Gastrocnemius medialis (tissue), 4 donors: ENCODE data around the gene CD276. TPM values are rescaled to one million over a fixed set of nuclear protein-coding genes. Genes with fewer than 3 reads are reported as not detected.

Experiments
- ATAC-seq, 2 donors: fragments of 150-250 bp; one replicate each; pipeline ENCODE4 v1.9.1; 2016
- DNase-seq, 2 donors: peaks; one replicate each; pipeline ENCODE4 v3.0.0-alpha.2; 2019
- H3K27ac ChIP-seq, 4 donors: fragments of 200-600 bp; sonication (generic); 1 replicate in 1 of 4; 2 replicates in 3 of 4; pipeline ENCODE4 v1.5.1; 2016 to 2018; ENCODE audit warnings: mild to moderate bottlenecking in 2 of 4, moderate library complexity in 1 of 4
- H3K27me3 ChIP-seq, 3 donors: fragments of 200-600 bp; sonication (generic) in 2 of 3; 1 replicate in 1 of 3; 2 replicates in 2 of 3; pipeline versions ENCODE4 v1.5.1 to v1.6.0; 2016 to 2019; ENCODE audit warnings: mild to moderate bottlenecking in 1 of 3, moderate library complexity in 1 of 3
- H3K36me3 ChIP-seq, 2 donors: fragments of 200-600 bp; sonication (generic) in 1 of 2; one replicate each; pipeline ENCODE4 v1.5.1; 2017 to 2018
- H3K4me1 ChIP-seq, 2 donors: fragments of 200-600 bp; sonication (generic) in 1 of 2; one replicate each; pipeline ENCODE4 v1.5.1; 2016 to 2017; ENCODE audit warnings: mild to moderate bottlenecking in 2 of 2
- H3K4me3 ChIP-seq, 4 donors: fragments of 200-600 bp; sonication (generic) in 3 of 4; 1 replicate in 1 of 4; 2 replicates in 3 of 4; pipeline ENCODE4 v1.5.1; 2016 to 2019; ENCODE audit warnings: mild to moderate bottlenecking in 2 of 4
- H3K9me3 ChIP-seq, 3 donors: fragments of 200-600 bp; sonication (generic) in 2 of 3; 1 replicate in 1 of 3; 2 replicates in 2 of 3; pipeline ENCODE4 v1.5.1; 2016 to 2019
- POLR2A ChIP-seq, 2 donors: fragments of 450-650 bp; IDR thresholded peaks; one replicate each; pipeline ENCODE4 v1.6.1; 2017; ENCODE audit warnings: antibody characterized with exemption in 2 of 2, mild to moderate bottlenecking in 2 of 2, moderate library complexity in 2 of 2
- in situ Hi-C, 4 donors: fragments of 200-750 bp; cut with MboI; loops; one replicate each; pipeline versions ENCODE4 v1.15.0 to v1.8.0; 2017; ENCODE audit warnings: low sequenced_read_pairs in 4 of 4
- intact Hi-C: fragments of 100-400 bp; cut with DNase I; formaldehyde crosslinking; loops from one replicate; pipeline ENCODE4 v1.15.1; 2023; ENCODE audit warnings: low total_unique reads
- total RNA-seq, 4 donors: library from RNA; depleted of rRNA; stranded (reverse); fragments of >200 nt; gene quantifications; one replicate each; pipeline versions ENCODE4 v1.1.0 to v1.2.3, GENCODE V29; 2016
- TF ChIP-seq, protein P1 (sequence below), 5 experiments: fragments of 450-650 bp in 3 of 5; fragments of 200-600 bp in 2 of 5; sonication (generic) in 2 of 5; IDR thresholded peaks in 4 of 5; conservative IDR thresholded peaks in 1 of 5; 1 replicate in 4 of 5; 2 replicates in 1 of 5; pipeline ENCODE4 v1.5.1; 2016 to 2019; ENCODE audit warnings: antibody characterized with exemption in 5 of 5, mild to moderate bottlenecking in 3 of 5, moderate library complexity in 3 of 5

The CD276 gene
- total RNA-seq, 4 donors from 2014 or later, result 9.6 to 21.4 (median 16.6) TPM

GRCh38 chr15:73745073-73745472, 60.9 kb downstream of the CD276 start:
- Histone ChIP-seq H3K4me3 (no peak overlapping the region), H3K27me3 (peaks cover 0 to 6% (median 4%) of the 10 kb centered on the region in 3 donors), H3K4me1 (peaks cover 0 to 6% of the 10 kb centered on the region in 2 donors), H3K27ac (no peak overlapping the region), H3K9me3 (no peaks in the 10 kb centered on the region), H3K36me3 (no peaks in the 10 kb centered on the region)
- intact Hi-C loops, result no loop called here
- no peak for ATAC-seq
- TF ChIP-seq, protein P1, sequence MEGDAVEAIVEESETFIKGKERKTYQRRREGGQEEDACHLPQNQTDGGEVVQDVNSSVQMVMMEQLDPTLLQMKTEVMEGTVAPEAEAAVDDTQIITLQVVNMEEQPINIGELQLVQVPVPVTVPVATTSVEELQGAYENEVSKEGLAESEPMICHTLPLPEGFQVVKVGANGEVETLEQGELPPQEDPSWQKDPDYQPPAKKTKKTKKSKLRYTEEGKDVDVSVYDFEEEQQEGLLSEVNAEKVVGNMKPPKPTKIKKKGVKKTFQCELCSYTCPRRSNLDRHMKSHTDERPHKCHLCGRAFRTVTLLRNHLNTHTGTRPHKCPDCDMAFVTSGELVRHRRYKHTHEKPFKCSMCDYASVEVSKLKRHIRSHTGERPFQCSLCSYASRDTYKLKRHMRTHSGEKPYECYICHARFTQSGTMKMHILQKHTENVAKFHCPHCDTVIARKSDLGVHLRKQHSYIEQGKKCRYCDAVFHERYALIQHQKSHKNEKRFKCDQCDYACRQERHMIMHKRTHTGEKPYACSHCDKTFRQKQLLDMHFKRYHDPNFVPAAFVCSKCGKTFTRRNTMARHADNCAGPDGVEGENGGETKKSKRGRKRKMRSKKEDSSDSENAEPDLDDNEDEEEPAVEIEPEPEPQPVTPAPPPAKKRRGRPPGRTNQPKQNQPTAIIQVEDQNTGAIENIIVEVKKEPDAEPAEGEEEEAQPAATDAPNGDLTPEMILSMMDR (IDR thresholded peaks at IDR 0.05 in 4 of 5, conservative IDR thresholded peaks at IDR 0.05 in 1 of 5), result no peak
- TF ChIP-seq POLR2A (IDR thresholded peaks at IDR 0.05), result no peak
- DNase-seq, result no peak
- in situ Hi-C loops, result no loop called here

DNA sequence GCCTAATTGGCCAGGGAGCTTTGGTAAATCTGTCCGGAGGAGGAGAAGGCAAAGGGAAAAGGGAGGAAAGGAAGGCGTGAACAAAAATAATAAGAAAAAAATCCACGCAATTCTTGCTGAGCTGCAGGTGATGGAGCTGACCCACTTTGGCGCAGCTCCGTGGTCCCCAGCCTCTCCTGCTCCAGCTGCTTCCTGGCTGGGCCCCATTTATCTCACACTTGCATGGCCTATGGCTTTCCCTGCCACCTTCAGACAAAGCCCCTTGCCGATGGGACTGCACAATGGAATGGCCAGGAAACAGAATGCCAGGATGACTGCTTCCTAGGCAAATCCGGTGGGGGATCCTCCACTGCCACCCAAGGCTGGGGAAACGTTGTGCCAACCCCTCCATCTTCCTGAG, 62.1 kb downstream of the CD276 start:
- TF ChIP-seq, protein P1 (IDR thresholded peaks at IDR 0.05 in 4 of 5, conservative IDR thresholded peaks at IDR 0.05 in 1 of 5), result no peak
- no peak for TF ChIP-seq POLR2A (IDR thresholded peaks at IDR 0.05)

DNA sequence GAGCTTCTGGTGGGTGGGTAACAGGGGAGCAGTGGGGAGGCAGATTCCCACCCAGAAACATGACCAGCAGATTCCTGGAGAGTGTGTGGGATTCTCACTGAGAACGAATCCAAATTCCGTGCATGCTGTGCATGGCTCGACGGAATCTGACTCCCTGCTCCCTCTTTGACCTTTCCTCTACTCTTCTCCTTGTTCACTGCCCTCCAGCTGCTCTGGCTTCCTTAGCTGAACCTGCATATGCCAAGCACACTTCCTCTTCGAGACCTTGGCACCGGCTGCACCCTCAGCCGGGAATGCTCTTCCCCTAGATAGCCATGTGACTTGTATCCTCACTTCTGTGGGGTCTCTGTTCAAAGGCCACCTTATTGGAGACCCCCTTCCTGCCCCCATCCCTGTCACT, 62.7 kb downstream of the CD276 start:
- TF ChIP-seq, protein P1 (IDR thresholded peaks at IDR 0.05 in 4 of 5, conservative IDR thresholded peaks at IDR 0.05 in 1 of 5), result no peak
- TF ChIP-seq POLR2A (IDR thresholded peaks at IDR 0.05), result no peak
- Histone ChIP-seq H3K27me3 (peaks cover 6 to 11% (median 8%) of the 10 kb centered on the region in 3 donors), H3K36me3 (no peaks in the 10 kb centered on the region), H3K9me3 (no peaks in the 10 kb centered on the region), H3K4me1 (peaks cover 0 to 8% of the 10 kb centered on the region in 2 donors), H3K27ac (no peak overlapping the region), H3K4me3 (no peak overlapping the region)
- in situ Hi-C loops (no loop called here), intact Hi-C loops (no loop called here)
- DNase-seq, result no peak
- ATAC-seq, result no peak

More for the DNA sequence above, 62.1 kb downstream of the CD276 start:
- Histone ChIP-seq H3K4me3 (no peak overlapping the region), H3K9me3 (no peaks in the 10 kb centered on the region), H3K4me1 (peaks cover 0 to 6% of the 10 kb centered on the region in 2 donors), H3K27me3 (peaks cover 5 to 7% (median 6%) of the 10 kb centered on the region in 3 donors), H3K36me3 (no peaks in the 10 kb centered on the region), H3K27ac (no peak overlapping the region)
- ATAC-seq (no peak), DNase-seq (no peak)
- in situ Hi-C loops (no loop called here), intact Hi-C loops (no loop called here)

- no peaks in the 10 kb centered on the region for H3K36me3 ChIP-seq
- peaks cover 5 to 12% of the 10 kb centered on the region in 2 donors for H3K4me1 ChIP-seq
- intact Hi-C loops (no loop called here), in situ Hi-C loops (no loop called here)
- no peak overlapping the region for H3K27ac ChIP-seq
- no peak for ATAC-seq
- peaks cover 12 to 18% (median 15%) of the 10 kb centered on the region in 3 donors for H3K27me3 ChIP-seq
- no peaks in the 10 kb centered on the region for H3K9me3 ChIP-seq
- no peak overlapping the region for H3K4me3 ChIP-seq
- TF ChIP-seq, protein P1 (IDR thresholded peaks at IDR 0.05 in 4 of 5, conservative IDR thresholded peaks at IDR 0.05 in 1 of 5), result no peak
- no peak for TF ChIP-seq POLR2A (IDR thresholded peaks at IDR 0.05)
- DNase-seq, result no peak
These were observed 63.8 kb downstream of the CD276 start for GRCh38 chr15:73747847-73748590.
